A204.1 (cell line): ENCODE measurements around the gene CDK14.

Experiments used
- FAIRE-seq: peaks from 2 replicates; lab custom pipeline; 2012; peaks lifted over from hg19 to GRCh38; lab: Jason Lieb, UNC

The CDK14 gene

GRCh38 chr7:91126762-91127161, 530.6 kb downstream of the CDK14 start:
- FAIRE-seq, result no peak

- no peak for FAIRE-seq
Measured at GRCh38 chr7:91127325-91127724, 531.2 kb downstream of the CDK14 start.

GRCh38 chr7:91127959-91128358, 531.8 kb downstream of the CDK14 start:
- FAIRE-seq, result no peak

GRCh38 chr7:91128683-91129348, 532.7 kb downstream of the CDK14 start:
- FAIRE-seq, result no peak

- FAIRE-seq, result no peak
Measured at GRCh38 chr7:91135300-91135699, 539.2 kb downstream of the CDK14 start.

GRCh38 chr7:91135703-91136430, 539.7 kb downstream of the CDK14 start:
- no peak for FAIRE-seq

GRCh38 chr7:91137153-91137787, 541.1 kb downstream of the CDK14 start:
- no peak for FAIRE-seq

- FAIRE-seq, result no peak
Measured at GRCh38 chr7:91137788-91138368, 541.8 kb downstream of the CDK14 start.

- FAIRE-seq, result no peak
Measured at GRCh38 chr7:91140286-91140685, 544.2 kb downstream of the CDK14 start.

GRCh38 chr7:91140982-91141381, 544.9 kb downstream of the CDK14 start:
- FAIRE-seq, result no peak

GRCh38 chr7:91142743-91143142, 546.6 kb downstream of the CDK14 start:
- FAIRE-seq, result no peak

GRCh38 chr7:91149341-91150246, 553.5 kb downstream of the CDK14 start:
- no peak for FAIRE-seq

GRCh38 chr7:91151916-91152315, 555.8 kb downstream of the CDK14 start:
- no peak for FAIRE-seq

GRCh38 chr7:91156316-91157185, 560.4 kb downstream of the CDK14 start:
- FAIRE-seq, result no peak

GRCh38 chr7:91157579-91158320, 561.6 kb downstream of the CDK14 start:
- peak; percentile 93 for FAIRE-seq

- no peak for FAIRE-seq
Measured at GRCh38 chr7:91162436-91162835, 566.3 kb downstream of the CDK14 start.

GRCh38 chr7:91164506-91164905, 568.4 kb downstream of the CDK14 start:
- FAIRE-seq, result no peak

GRCh38 chr7:91165006-91165845, 569.1 kb downstream of the CDK14 start:
- FAIRE-seq, result no peak

- no peak for FAIRE-seq
Measured at GRCh38 chr7:91165846-91166230, 569.7 kb downstream of the CDK14 start.
